OCI-LY3 (cell line): ENCODE data around the gene TDRKH.

ENCODE experiments used
- H2AFZ ChIP-seq: fragments of 200-600, 300-600 bp; shearing (Covaris generic); 2 replicates; pipeline ENCODE4 v1.6.0; 2014; ENCODE audit warnings: antibody characterized with exemption, low read depth, low read length
- H3K27ac ChIP-seq: fragments of 200-600, 300-600 bp; sonication (generic); 2 replicates; pipeline ENCODE4 v1.5.1; 2014; ENCODE audit warnings: mild to moderate bottlenecking, low read length, moderate library complexity, mixed read lengths
- H3K27me3 ChIP-seq: fragments of 200-600, 300-600 bp; sonication (generic); 2 replicates; pipeline ENCODE4 v1.6.1; 2014; ENCODE audit warnings: low read depth, low read length, mixed read lengths
- H3K36me3 ChIP-seq: fragments of 200-600, 300-600 bp; sonication (generic); replicated peaks from 2 replicates; pipeline ENCODE3; 2014; ENCODE audit warnings: low read depth, low read length, mixed read lengths
- H3K4me1 ChIP-seq: fragments of 300-600, 200-600 bp; sonication (generic); 2 replicates; pipeline ENCODE4 v1.6.1; 2014; ENCODE audit warnings: low read length, mixed read lengths
- H3K4me2 ChIP-seq: fragments of 200-600, 300-600 bp; sonication (generic); 2 replicates; pipeline ENCODE4 v1.6.1; 2014; ENCODE audit warnings: low read length, mixed read lengths
- H3K4me3 ChIP-seq: fragments of 300-600, 200-600 bp; sonication (generic); 2 replicates; pipeline ENCODE4 v1.5.1; 2014; ENCODE audit warnings: antibody characterized with exemption, mild to moderate bottlenecking, low read length, moderate library complexity
- H3K79me2 ChIP-seq: fragments of 300-600, 200-600 bp; shearing (Covaris generic); 2 replicates; pipeline ENCODE4 v1.6.1; 2014; ENCODE audit warnings: mild to moderate bottlenecking, low read length, mixed read lengths
- H3K9ac ChIP-seq: fragments of 300-600, 200-600 bp; shearing (Covaris generic); 2 replicates; pipeline ENCODE4 v1.6.0; 2014; ENCODE audit warnings: mild to moderate bottlenecking, low read length, moderate library complexity
- H3K9me3 ChIP-seq: fragments of 200-600, 300-600 bp; shearing (Covaris generic); 2 replicates; pipeline ENCODE4 v1.6.1; 2014; ENCODE audit warnings: low read length, mixed read lengths; ENCODE audit not compliant: insufficient read depth
- H4K20me1 ChIP-seq: fragments of 200-600, 300-600 bp; sonication (generic); 2 replicates; pipeline ENCODE4 v1.6.1; 2016; ENCODE audit warnings: low read length, mixed read lengths; ENCODE audit not compliant: insufficient read depth
- EZH2phosphoT487 ChIP-seq: fragments of 200-600 bp; shearing (Covaris generic); IDR thresholded peaks from 2 replicates; pipeline ENCODE4 v1.6.1; 2018; ENCODE audit warnings: antibody characterized with exemption, mixed run types, low read depth
- TF ChIP-seq, protein P1 (sequence below): fragments of 200-600, 300-600 bp; sonication (generic); IDR thresholded peaks from 2 replicates; pipeline ENCODE4 v1.5.1; 2014; ENCODE audit warnings: antibody characterized with exemption, low read length, low read depth

The TDRKH gene

DNA sequence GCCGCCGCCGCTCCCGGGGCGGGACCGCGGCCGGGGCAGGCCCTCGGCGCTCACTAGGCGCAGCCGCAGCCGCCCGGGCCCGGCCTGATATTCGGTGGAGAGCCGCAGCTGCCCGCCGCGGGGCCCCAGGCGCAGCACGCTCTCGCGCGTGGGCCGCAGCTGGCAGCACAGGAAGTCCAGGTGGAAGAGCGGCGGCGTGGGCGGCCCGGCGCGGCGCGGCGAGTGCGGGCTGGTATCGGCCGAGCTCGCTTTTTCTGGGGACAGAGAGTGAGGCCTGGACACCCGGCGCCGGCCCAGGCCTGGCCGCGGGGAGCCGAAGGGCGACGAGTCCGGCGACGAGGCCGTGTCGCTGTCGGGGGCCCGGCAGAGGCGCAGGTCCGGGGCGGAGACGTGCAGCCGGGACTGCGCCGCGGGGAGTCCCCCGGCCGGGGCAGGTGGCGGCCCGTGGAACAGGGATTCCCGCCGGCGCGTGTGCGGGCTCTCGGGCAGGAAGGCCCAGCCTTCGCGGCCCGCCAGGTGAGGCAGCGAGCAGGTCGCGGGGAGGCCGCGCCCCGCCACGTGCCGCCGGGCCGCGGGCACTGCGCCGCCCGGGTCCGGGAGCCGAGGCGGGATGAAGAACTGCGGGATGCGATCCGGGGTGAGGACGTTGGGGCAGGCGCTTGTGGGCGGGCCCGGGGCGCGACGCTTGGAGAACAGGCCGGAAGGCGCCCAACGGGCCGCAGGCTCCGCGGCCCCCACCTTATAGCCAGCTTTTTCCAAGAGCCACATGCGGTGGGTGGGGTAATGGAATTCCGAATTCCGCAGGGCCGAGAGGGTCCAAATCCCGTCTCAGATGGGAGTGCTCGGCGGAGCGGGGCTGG, 48.2 kb upstream of the TDRKH start:
- H3K4me2 ChIP-seq, result peak overlapping the region; percentile 46

DNA sequence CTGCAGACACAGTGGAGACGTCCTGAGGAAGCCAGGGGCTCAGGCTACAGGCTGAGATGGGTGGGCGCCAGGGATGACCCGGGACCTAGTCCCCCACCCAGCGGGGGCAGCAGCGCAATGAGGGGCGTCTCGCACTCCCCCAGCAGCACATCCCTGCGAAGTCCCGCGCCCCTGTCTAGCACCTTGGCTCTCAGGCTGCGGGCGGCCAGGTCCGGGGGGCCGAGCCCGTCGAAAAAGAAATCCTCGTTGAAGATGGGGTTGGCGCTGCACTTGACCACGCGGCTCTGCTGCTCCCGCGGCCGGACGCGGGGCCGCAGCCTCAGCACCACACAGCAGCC, 47.6 kb upstream of the TDRKH start:
- peak overlapping the region; percentile 64 for H3K4me3 ChIP-seq
- no peaks in the 10 kb centered on the region for H3K9me3 ChIP-seq
- no peak overlapping the region for H2AFZ ChIP-seq

More for the DNA sequence above, 48.2 kb upstream of the TDRKH start:
- no peak overlapping the region for H3K27ac ChIP-seq
- no peaks in the 10 kb centered on the region for H3K27me3 ChIP-seq
- H3K36me3 ChIP-seq, result no peaks in the 10 kb centered on the region
- TF ChIP-seq, protein P1, sequence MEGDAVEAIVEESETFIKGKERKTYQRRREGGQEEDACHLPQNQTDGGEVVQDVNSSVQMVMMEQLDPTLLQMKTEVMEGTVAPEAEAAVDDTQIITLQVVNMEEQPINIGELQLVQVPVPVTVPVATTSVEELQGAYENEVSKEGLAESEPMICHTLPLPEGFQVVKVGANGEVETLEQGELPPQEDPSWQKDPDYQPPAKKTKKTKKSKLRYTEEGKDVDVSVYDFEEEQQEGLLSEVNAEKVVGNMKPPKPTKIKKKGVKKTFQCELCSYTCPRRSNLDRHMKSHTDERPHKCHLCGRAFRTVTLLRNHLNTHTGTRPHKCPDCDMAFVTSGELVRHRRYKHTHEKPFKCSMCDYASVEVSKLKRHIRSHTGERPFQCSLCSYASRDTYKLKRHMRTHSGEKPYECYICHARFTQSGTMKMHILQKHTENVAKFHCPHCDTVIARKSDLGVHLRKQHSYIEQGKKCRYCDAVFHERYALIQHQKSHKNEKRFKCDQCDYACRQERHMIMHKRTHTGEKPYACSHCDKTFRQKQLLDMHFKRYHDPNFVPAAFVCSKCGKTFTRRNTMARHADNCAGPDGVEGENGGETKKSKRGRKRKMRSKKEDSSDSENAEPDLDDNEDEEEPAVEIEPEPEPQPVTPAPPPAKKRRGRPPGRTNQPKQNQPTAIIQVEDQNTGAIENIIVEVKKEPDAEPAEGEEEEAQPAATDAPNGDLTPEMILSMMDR, result no peak
- TF ChIP-seq EZH2phosphoT487, result no peak
- H3K4me1 ChIP-seq, result peaks cover 10% of the 10 kb centered on the region
- H3K79me2 ChIP-seq, result no peaks in the 10 kb centered on the region
- H4K20me1 ChIP-seq, result no peaks in the 10 kb centered on the region
- H3K9ac ChIP-seq, result no peak overlapping the region
- H3K9me3 ChIP-seq, result no peaks in the 10 kb centered on the region
- H2AFZ ChIP-seq, result no peak overlapping the region
- peak overlapping the region; percentile 64 for H3K4me3 ChIP-seq

DNA sequence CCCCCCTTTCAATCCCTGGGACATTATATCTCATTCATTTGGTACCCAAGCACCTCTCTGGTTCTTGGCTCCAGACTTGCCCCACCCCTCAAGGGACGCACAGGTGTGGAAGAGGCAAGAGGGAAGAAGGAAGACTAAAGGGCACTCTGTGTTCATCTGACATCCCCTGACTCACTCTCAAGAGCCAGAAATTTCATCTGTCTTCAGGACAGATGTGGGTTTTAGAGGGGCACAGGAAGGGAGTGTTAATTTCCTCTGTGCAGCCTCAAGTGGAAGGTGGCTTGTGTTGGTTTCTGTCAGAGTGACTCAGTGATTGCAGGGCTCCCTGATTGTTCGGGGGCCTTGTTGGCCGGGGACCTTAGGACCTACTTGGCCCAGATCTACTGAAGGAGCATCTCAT, 46.9 kb upstream of the TDRKH start:
- Histone ChIP-seq H4K20me1 (no peaks in the 10 kb centered on the region), H3K36me3 (no peaks in the 10 kb centered on the region), H3K4me2 (no peak overlapping the region), H3K4me1 (peaks cover 10% of the 10 kb centered on the region), H3K4me3 (no peak overlapping the region), H3K9ac (no peak overlapping the region), H3K27me3 (no peaks in the 10 kb centered on the region), H3K9me3 (no peaks in the 10 kb centered on the region), H2AFZ (0 out of 2 replicates have a peak overlapping the region, but pooled peaks have one; percentile 36), H3K27ac (no peak overlapping the region), H3K79me2 (no peaks in the 10 kb centered on the region)
- TF ChIP-seq, protein P1, result no peak
- no peak for TF ChIP-seq EZH2phosphoT487

More for the DNA sequence above, 47.6 kb upstream of the TDRKH start:
- no peaks in the 10 kb centered on the region for H3K27me3 ChIP-seq
- H3K79me2 ChIP-seq, result no peaks in the 10 kb centered on the region
- peaks cover 7% of the 10 kb centered on the region for H3K4me1 ChIP-seq
- no peaks in the 10 kb centered on the region for H4K20me1 ChIP-seq
- no peak for TF ChIP-seq EZH2phosphoT487
- TF ChIP-seq, protein P1, result no peak
- H3K4me2 ChIP-seq, result peak overlapping the region; percentile 46
- no peaks in the 10 kb centered on the region for H3K36me3 ChIP-seq
- no peak overlapping the region for H3K27ac ChIP-seq
- no peak overlapping the region for H3K9ac ChIP-seq

DNA sequence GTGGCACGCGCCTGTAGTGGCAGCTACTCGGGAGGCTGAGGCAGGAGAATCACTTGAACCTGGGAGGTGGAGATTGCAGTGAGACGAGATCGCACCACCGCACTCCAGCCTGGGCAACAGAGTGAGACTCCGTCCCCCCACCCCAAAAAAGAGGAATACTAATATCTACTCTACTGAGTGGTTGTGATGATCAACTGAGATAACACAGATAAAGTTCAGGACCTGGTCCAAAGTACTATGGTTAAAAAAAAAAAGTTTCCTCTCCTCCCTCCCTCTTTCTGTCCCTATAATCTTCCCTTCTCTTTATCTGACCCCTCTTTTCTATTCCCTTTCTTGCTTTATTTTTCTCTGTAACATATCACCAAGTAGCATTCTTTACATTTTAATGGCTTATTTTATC, 45.3 kb upstream of the TDRKH start:
- H3K9ac ChIP-seq, result no peak overlapping the region
- no peaks in the 10 kb centered on the region for H3K79me2 ChIP-seq
- TF ChIP-seq, protein P1, result no peak
- TF ChIP-seq EZH2phosphoT487, result no peak
- no peaks in the 10 kb centered on the region for H3K27me3 ChIP-seq
- no peak overlapping the region for H3K27ac ChIP-seq
- H3K36me3 ChIP-seq, result no peaks in the 10 kb centered on the region
- H4K20me1 ChIP-seq, result no peaks in the 10 kb centered on the region
- H3K4me3 ChIP-seq, result no peak overlapping the region
- H3K4me1 ChIP-seq, result peaks cover 14% of the 10 kb centered on the region
- no peaks in the 10 kb centered on the region for H3K9me3 ChIP-seq
- no peak overlapping the region for H3K4me2 ChIP-seq
- H2AFZ ChIP-seq, result no peak overlapping the region
